ENCODE data around the gene HMGCL. TPM values are rescaled to one million over a fixed set of nuclear protein-coding genes. Genes with fewer than 3 reads are reported as not detected.

Gene HMGCL
- total and polyA plus RNA-seq, 2 of the 13 experiments (the other 11 are each of a cell fraction or from before 2014, with no cell fraction given) = 21.3 to 41.4 TPM

GRCh38 chr1:23800400-23801337, 24.6 kb downstream of the HMGCL start, which contains the start of gene GALE (continued):
- no peak for TF ChIP-seq HINFP (CRISPR knock-in tag; IDR thresholded peaks at IDR 0.05; ENCODE audit: low read depth)
- TF ChIP-seq ZNF615 (CRISPR knock-in tag; IDR thresholded peaks at IDR 0.05; ENCODE audit: borderline replicate concordance) = no peak
- no peak for TF ChIP-seq SMC3 (IDR thresholded peaks at IDR 0.05; ENCODE audit: low read length)
- TF ChIP-seq ZNF142 (CRISPR knock-in tag; IDR thresholded peaks at IDR 0.05) = peak; percentile 19; the same call in 1 of the 2 replicates
- TF ChIP-seq HNF1B (CRISPR knock-in tag; IDR thresholded peaks at IDR 0.05) = no peak; the same call in 1 of the 2 replicates
- TF ChIP-seq JUN (CRISPR knock-in tag; IDR thresholded peaks at IDR 0.05) = no peak; the same call in 1 of the 2 replicates
- TF ChIP-seq SRY (CRISPR knock-in tag; IDR thresholded peaks at IDR 0.05) = peak; percentile 88
- no peak; the same call in 1 of the 2 replicates for TF ChIP-seq ZNF569 (CRISPR knock-in tag; IDR thresholded peaks at IDR 0.05; ENCODE audit: borderline replicate concordance)
- TF ChIP-seq TBX3 (IDR thresholded peaks at IDR 0.05; ENCODE audit: borderline replicate concordance) = no peak
- no peak for TF ChIP-seq AFF4 (CRISPR knock-in tag; IDR thresholded peaks at IDR 0.05)
- TF ChIP-seq GLI4 (CRISPR knock-in tag; IDR thresholded peaks at IDR 0.05; ENCODE audit: borderline replicate concordance) = 0 out of 2 replicates have a peak, but pooled peaks have one; percentile 61
- peak; percentile 68 for TF ChIP-seq HIVEP1 (CRISPR knock-in tag; IDR thresholded peaks at IDR 0.05)
- TF ChIP-seq PAF1 (CRISPR knock-in tag; IDR thresholded peaks at IDR 0.05) = no peak; the same call in 1 of the 2 replicates
